ENCODE data around the gene SMAD6.
"Not testable (repeated sequence)": the region's sequence is repeated elsewhere in the genome, so short reads cannot be mapped to it uniquely, and the experiment has no call there.

SMAD6 gene

GRCh38 chr15:66824424-66824823 is 122.4 kb downstream of the SMAD6 start:
- no peak for DNase-seq (ENCODE audit: low read depth in 2 of 2)

DNA sequence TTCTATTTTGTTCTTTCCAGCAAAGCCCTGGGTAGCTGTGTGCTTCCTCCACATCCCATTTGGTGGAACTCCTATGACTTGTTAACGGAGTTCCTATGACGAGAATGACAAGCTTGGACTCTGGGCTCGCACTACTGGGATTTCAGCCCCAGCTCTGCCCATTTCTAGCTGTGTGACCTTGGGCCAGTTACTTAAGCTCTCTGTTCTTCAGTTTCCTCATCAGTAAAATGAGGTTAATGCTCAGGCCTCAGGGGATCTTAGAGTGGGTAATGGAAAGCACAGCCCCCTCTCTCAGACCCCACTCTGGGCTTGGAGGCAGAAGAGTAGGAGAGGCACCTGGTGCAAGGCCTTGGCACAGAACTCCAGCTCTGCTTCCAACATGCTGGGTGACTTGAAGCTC is 123.1 kb downstream of the SMAD6 start:
- DNase-seq (ENCODE audit: low read depth in 2 of 2) = no peak

GRCh38 chr15:66825731-66826130 is 123.7 kb downstream of the SMAD6 start:
- no peak for DNase-seq (ENCODE audit: low read depth in 2 of 2)

- no peak for DNase-seq (ENCODE audit: low read depth in 2 of 2)
Measured at GRCh38 chr15:66826507-66826906, 124.5 kb downstream of the SMAD6 start.

DNA sequence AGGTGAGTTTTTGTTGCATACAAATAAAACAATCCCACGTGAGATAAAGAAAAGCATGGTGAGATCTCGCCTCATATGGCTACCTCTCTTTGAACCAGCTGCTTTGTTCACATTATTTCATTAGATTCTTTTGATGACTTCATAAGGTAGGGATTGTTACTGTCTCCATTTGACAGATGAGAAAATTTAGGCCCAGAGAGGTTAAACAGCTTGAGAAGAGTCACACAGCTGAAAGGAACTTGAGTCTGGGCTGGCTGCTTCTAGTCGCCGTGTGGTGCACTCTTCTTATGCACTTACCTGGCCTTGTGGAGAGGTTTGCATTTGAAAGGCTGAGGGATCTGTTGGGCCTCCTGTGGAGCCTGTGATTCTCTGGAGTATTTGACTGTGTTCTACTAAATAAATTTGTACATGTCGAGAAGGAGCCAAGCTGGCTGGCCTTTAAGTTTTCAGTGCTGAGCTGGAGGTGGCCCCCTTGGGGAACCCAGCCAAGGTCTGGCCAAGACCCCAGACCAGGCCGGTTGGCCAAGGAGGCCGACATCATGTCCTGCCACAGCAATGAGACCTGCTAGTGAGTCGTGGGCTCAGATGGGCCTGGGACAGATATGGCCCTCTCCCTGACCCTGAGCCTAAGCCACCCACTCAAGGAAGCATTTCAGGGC is 125.1 kb downstream of the SMAD6 start:
- DNase-seq (ENCODE audit: low read depth in 2 of 2) = no peak

DNA sequence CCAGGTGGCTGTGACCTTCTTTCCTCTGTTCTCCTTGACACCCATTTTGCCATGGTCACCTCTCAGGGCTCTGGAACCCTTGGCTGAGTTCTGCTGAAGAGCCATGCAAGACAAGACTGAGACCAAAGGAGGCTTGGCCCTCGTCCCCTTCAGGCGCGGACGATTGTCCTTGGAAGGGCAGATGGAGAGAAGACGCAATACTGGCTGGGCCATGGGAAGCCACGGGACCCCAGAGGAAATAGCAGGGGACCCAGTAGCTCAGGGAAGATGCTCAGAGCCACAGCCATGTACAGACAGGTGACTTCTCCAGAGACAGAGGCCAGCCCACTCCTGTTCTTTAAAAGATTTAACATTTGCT is 125.6 kb downstream of the SMAD6 start:
- no peak for DNase-seq (ENCODE audit: low read depth in 2 of 2)

GRCh38 chr15:66828817-66829541 is 126.9 kb downstream of the SMAD6 start:
- DNase-seq (ENCODE audit: low read depth in 2 of 2) = not testable (repeated sequence)

GRCh38 chr15:66829551-66830121 is 127.6 kb downstream of the SMAD6 start:
- DNase-seq (ENCODE audit: low read depth in 2 of 2) = no peak

DNA sequence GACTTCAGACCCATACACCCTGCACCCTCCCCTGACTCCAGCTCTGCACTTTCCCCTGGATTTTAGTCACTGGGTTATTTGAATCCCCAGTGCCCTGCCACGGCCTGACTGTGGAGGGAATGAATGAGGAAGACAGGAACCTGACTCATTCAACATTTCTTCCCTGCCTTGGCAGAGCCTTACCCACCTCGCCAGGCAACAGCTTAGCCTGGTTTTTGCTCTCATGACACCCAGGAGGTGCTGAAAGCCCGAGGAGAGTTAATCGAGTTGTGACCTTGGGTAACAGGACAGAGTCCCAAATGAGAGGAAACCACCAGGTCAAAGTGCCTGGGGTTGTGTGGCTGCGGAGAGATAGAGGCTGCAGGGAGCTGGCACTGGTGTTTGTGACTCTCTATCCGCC is 128.3 kb downstream of the SMAD6 start:
- DNase-seq (ENCODE audit: low read depth in 2 of 2) = no peak

DNA sequence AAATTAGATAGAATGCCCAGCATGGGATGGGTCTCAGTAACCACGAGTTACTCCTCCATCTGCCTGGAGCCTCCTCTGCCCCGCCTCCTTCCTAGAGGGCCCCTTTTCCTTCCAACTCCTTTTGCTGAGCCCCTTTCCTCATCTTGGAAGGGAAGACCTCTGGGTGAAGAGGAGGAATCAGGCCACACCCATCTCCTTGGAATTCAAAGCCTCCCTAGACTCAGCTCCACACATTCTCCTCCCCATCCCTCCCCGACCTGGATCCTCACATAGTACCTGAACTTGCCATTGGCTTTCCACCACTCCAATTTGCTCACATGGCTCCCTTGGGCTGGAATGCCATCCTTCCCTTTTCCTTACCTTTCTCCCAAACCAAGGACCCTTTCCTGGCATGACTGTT is 128.8 kb downstream of the SMAD6 start:
- DNase-seq (ENCODE audit: low read depth in 2 of 2) = no peak

DNA sequence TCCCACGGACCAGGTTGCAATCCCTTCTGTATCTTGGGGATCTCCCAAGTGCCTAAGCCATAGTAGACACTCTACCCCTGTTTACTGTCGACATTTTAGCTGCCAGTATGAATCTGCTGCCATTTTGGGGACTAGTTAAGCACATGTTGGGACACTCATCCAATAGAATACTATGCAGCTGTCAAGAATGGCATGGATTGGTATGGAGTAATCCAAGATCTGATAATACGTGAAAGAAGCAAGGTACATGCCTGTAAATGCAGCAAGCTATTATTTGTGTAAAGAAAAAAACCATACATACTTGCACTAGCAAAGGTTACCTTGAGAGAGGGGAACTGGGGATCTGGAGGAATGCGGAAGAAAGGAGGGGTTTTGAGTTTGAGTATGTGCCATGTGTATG is 129.3 kb downstream of the SMAD6 start:
- DNase-seq (ENCODE audit: low read depth in 2 of 2) = no peak

GRCh38 chr15:66831801-66832390 is 129.9 kb downstream of the SMAD6 start:
- DNase-seq (ENCODE audit: low read depth in 2 of 2) = no peak

All from stimulated activated CD4-positive, alpha-beta T cell treated with anti-CD3 and anti-CD28 coated beads, Interleukin-4, amount 100 ng/mL, for 48 hours (primary cell).